Fibroblast of pulmonary artery (primary cell): ENCODE measurements around the gene SLC22A7.

ENCODE experiments used
- DNase-seq: peaks from one replicate; pipeline ENCODE4 v3.0.0-alpha.2; 2010; ENCODE audit warnings: low read depth
- H3K4me3 ChIP-seq: replicated peaks from 2 replicates; pipeline ENCODE4 v1.5.1; 2011; ENCODE audit warnings: low read depth, mild to moderate bottlenecking, control low read depth, low read length, moderate library complexity
- CTCF ChIP-seq: IDR thresholded peaks from 2 replicates; pipeline ENCODE4 v1.5.1; 2011; ENCODE audit warnings: mild to moderate bottlenecking, control low read depth, low read length, inconsistent platforms; ENCODE audit errors: missing control alignments

SLC22A7 gene

GRCh38 chr6:43308990-43309477 is 11.0 kb downstream of the SLC22A7 start:
- TF ChIP-seq CTCF = no peak
- DNase-seq = no peak
- H3K4me3 ChIP-seq = no peak overlapping the region

GRCh38 chr6:43310134-43310533 is 12.1 kb downstream of the SLC22A7 start:
- no peak for TF ChIP-seq CTCF
- no peak for DNase-seq
- no peak overlapping the region for H3K4me3 ChIP-seq

- TF ChIP-seq CTCF = no peak
- DNase-seq = no peak
- H3K4me3 ChIP-seq = no peak overlapping the region
These were observed 12.6 kb downstream of the SLC22A7 start for GRCh38 chr6:43310624-43311023.

GRCh38 chr6:43311666-43312065 is 13.6 kb downstream of the SLC22A7 start:
- TF ChIP-seq CTCF = no peak
- H3K4me3 ChIP-seq = no peak overlapping the region
- no peak for DNase-seq

- no peak for TF ChIP-seq CTCF
- DNase-seq = no peak
- no peak overlapping the region for H3K4me3 ChIP-seq
These were observed 15.8 kb downstream of the SLC22A7 start for GRCh38 chr6:43313813-43314212.

GRCh38 chr6:43318011-43318410 is 20.0 kb downstream of the SLC22A7 start:
- no peak for TF ChIP-seq CTCF
- DNase-seq = no peak
- H3K4me3 ChIP-seq = no peak overlapping the region

GRCh38 chr6:43325876-43326275 is 27.8 kb downstream of the SLC22A7 start:
- DNase-seq = no peak
- TF ChIP-seq CTCF = no peak
- no peak overlapping the region for H3K4me3 ChIP-seq
